Astrocyte of the spinal cord (primary cell): Measurements from ENCODE around the gene GOLM1.

Source experiments
- DNase-seq: peaks from one replicate; pipeline ENCODE4 v3.0.0; 2011; ENCODE audit warnings: low read depth, low spot score
- H3K4me3 ChIP-seq: 2 replicates; pipeline ENCODE4 v1.5.1; 2011; ENCODE audit warnings: low read depth, mild to moderate bottlenecking, low read length, moderate library complexity
- CTCF ChIP-seq: IDR thresholded peaks from 2 replicates; pipeline ENCODE4 v1.5.1; 2012; ENCODE audit warnings: low read depth, mild to moderate bottlenecking, low read length, inconsistent platforms
- in situ Hi-C: cut with HindIII; loops from 2 replicates; pipeline ENCODE4 v1.10.0; 2017; ENCODE audit warnings: low sequenced_read_pairs

GOLM1 gene

DNA sequence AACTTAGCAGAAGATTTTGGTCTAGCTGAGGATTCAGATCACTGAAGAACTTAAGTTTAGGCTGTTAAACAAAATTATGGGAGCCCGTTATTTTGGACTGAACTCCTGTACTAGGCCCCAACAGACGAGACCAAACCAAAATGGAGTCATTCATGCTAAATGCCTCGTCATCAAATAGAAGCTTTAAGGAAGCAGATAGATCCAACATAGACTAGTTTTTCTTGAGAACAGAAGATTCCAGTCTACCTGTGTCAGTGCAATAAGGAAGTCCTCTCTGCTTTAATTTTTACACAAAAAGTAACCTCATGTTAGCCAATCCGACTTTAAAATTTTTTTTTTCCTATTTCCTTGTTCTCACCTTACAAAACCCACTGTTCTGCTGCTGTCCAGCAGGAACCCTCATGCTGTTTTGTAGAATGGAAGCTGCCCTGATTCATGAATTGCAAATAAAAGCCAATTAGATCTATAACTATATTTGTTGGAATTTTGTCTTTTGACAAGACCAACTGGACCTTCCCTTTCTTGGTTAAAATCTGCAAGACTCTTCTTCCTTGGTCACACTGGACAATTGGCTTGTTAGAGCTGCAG, 29.0 kb upstream of the GOLM1 start:
- no peak overlapping the region for H3K4me3 ChIP-seq
- no peak for DNase-seq
- in situ Hi-C loops: no loop called here
- TF ChIP-seq CTCF: no peak

- peak; percentile 96 for DNase-seq
- H3K4me3 ChIP-seq: no peak overlapping the region
- in situ Hi-C loops: no loop called here
- no peak for TF ChIP-seq CTCF
Measured at GRCh38 chr9:86126998-86127972, 27.9 kb upstream of the GOLM1 start.

DNA sequence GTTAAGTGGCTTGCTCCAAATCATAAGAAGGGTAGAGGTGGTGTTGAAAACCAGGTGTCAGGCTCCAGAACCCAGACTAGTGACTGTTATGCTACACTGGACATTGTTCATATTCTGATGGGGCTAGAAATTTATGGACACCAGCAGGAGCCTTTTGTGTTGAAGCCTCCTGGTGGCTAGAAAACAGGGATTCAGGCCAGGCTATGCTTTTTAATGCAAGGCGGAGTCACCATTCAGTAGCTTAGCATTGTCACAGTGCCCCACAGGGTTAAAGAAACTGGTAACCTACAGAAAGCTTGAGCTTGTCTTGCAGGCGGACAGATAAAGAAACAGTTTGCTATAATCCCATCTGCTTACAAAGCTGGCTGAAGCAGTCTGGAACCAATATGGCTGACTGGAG, 23.0 kb upstream of the GOLM1 start:
- in situ Hi-C loops: no loop called here
- DNase-seq: no peak
- TF ChIP-seq CTCF: peak; percentile 31
- H3K4me3 ChIP-seq: no peak overlapping the region

DNA sequence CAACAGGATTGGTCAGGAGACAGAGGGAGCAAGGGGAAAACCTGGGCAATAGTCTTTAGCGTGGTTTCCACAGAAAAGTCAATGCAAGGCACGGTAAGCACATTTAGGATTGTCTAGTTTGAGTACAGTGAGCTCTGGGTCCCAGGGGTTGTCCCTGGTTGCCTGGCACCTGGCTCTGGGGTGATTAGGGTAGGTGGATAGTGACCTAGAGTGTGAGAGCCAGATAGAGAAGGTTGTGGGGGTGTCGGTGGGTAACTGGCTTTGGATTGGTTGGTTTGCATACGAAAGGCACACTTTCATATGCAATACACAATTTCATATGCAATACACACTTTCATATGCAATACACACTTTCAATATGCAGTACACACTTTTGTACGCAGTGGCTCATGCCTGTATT, 20.1 kb upstream of the GOLM1 start:
- in situ Hi-C loops: no loop called here
- no peak for TF ChIP-seq CTCF
- H3K4me3 ChIP-seq: no peak overlapping the region
- no peak for DNase-seq

- no peak for DNase-seq
- H3K4me3 ChIP-seq: no peak overlapping the region
- in situ Hi-C loops: no loop called here
- TF ChIP-seq CTCF: no peak
Measured at GRCh38 chr9:86116425-86116824, 17.1 kb upstream of the GOLM1 start.

DNA sequence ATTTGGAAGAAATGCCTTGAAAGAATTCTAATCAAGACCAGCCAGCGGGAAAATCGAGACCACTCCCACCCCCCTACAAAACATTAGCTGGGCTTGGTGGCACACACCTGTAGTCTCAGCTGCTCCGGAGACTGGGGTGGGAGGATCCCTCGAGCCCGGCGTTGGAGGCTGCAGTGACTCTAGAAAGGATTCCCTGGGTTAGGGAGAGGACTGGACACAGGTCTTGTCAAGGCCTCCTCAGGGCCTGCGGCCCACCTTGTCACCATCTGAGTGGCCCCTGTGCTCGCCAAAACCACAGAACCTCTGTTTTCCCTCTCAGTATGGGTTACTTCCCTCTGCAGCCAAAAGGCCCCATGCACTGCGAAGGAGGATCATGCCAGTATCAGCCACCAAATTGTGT, 16.5 kb upstream of the GOLM1 start:
- in situ Hi-C loops: no loop called here
- DNase-seq: no peak
- H3K4me3 ChIP-seq: no peak overlapping the region
- no peak for TF ChIP-seq CTCF
